ENCODE results near the gene SVEP1. TPM values are rescaled to one million over a fixed set of nuclear protein-coding genes. Genes with fewer than 3 reads are reported as not detected.

Gene SVEP1
- polyA plus RNA-seq, 3 donors = 3.8 to 46.7 (median 12.3) TPM

GRCh38 chr9:110351009-110351467, 228.5 kb downstream of the SVEP1 start:
- no peak overlapping the region for H3K27ac ChIP-seq (ENCODE audit: low read depth, low read length)
- WGBS, 3 donors = 24 to 45% (median 32%) methylated on average over 1 of the region's 1 CpG

- WGBS, 3 donors = 36 to 48% (median 44%) methylated on average over 3 of the region's 3 CpGs
- H3K27ac ChIP-seq (ENCODE audit: low read depth, low read length) = no peak overlapping the region
Measured at GRCh38 chr9:110346325-110346724, 233.2 kb downstream of the SVEP1 start.

DNA sequence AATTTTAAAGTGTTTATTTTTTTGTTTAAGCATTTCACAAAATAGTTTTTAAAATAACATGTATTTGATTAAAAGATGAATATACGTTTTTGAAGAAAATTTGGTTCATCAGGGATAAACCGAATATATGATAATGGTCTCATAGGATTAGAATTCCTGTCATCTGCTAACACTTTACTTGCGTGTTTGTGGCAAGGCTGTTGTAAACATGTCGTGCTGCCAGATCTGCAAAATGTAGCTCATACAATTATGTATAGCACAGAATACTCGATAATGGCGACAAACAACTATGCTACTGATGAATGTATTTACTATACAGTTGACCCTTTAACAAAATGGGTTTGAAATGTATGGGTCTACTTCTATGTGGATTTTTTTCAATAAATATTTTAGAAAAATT, 234.7 kb downstream of the SVEP1 start:
- 85 to 91% (median 86%) methylated on average over 6 of the region's 6 CpGs for WGBS, 3 donors
- no peak overlapping the region for H3K27ac ChIP-seq (ENCODE audit: low read depth, low read length)

- WGBS, 3 donors = 69 to 85% (median 84%) methylated on average over 5 of the region's 5 CpGs
- H3K27ac ChIP-seq (ENCODE audit: low read depth, low read length) = no peak overlapping the region
Measured at GRCh38 chr9:110343551-110343950, 236.0 kb downstream of the SVEP1 start.

DNA sequence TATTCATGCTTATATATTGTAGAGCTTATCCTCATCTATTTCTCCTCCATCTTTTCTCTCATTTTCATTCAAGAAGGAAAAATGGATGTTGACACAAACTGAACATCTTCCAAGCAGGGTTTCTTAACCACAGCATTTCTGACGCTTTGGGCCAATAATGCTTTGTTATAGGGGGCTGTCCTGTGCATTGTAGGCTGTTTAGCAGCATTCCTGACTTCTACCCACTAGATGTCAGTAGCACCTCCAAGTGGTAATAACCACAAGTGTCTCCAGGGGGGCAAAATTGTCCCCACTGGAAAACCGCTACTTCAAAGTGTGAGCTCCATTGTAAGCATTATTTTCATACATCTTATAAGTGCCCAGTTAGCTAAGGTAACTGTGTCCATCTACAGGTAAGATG, 239.2 kb downstream of the SVEP1 start:
- no peak overlapping the region for H3K27ac ChIP-seq (ENCODE audit: low read depth, low read length)
- 53 to 81% (median 77%) methylated on average over 2 of the region's 2 CpGs for WGBS, 3 donors

- 57 to 81% (median 73%) methylated on average over 1 of the region's 1 CpG for WGBS, 3 donors
- no peak overlapping the region for H3K27ac ChIP-seq (ENCODE audit: low read depth, low read length)
Measured at GRCh38 chr9:110338143-110338542, 241.4 kb downstream of the SVEP1 start.

DNA sequence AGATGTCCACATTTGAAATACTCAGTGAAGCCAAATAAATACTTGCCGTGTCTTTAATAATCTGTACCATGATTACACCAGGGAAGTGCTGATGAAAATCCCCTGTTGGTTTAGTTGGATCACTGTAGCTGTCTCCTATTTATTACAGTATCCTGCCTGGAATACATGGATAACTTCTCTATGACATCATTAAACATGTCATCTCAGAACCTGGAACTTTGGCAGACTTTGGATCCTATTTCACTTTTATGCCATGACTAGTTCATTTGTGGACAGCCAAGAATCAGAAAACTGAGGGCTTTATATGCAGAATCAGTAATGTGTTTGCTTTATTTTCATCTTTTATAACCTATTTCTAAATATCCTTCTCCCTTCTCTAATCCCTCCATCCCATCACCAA, 241.8 kb downstream of the SVEP1 start, which contains the start of gene TXNDC8:
TXNDC8 (minus strand) TSS at position 137 of the 400 bp plus-strand sequence.
- WGBS, 3 donors = 64 to 76% (median 64%) methylated on average over 1 of the region's 1 CpG
- no peak within 1 kb of the TSS for H3K27ac ChIP-seq (ENCODE audit: low read depth, low read length)

DNA sequence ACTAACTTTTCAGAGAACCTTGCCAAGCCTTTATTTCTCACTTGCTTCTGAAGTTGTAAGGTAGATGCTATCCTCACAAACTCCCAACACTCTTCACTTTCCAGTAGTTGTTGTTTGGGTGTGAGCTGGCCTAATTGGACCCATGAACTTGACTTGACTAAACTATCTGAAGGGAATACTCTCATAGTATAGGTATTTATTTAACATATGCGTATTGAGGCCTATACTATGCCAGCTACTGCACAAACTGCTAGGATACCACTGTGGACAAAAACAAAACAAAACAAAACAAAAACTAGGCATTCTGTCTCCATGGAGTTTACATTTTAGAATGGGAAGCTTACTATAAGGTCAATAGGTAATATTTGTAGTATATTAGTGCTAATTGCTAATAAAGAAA, 243.2 kb downstream of the SVEP1 start:
- 80 to 97% (median 89%) methylated on average over 1 of the region's 1 CpG for WGBS, 3 donors
- H3K27ac ChIP-seq (ENCODE audit: low read depth, low read length) = no peak overlapping the region

GRCh38 chr9:110334871-110335270, 244.7 kb downstream of the SVEP1 start:
- H3K27ac ChIP-seq (ENCODE audit: low read depth, low read length) = no peak overlapping the region

DNA sequence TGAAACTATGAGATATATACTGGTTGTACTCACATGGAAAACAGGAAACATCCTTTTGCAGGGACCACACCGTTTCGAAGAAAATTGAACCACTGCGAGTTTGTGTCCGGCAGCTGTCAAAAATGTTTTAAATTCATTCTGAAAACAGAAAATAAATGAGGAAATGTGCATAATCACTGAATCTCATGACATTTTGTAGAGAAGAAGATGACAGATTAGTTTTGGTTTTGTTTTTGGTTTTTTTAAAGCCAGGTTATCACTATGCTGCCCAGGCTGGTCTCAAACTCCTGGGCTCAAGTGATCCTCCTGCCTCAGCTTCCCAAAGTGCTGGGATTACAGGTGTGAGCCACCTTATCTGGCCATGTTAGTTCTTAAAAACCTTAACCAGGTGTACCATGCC, 245.4 kb downstream of the SVEP1 start:
- no peak overlapping the region for H3K27ac ChIP-seq (ENCODE audit: low read depth, low read length)
- WGBS, 3 donors = 52 to 75% (median 55%) methylated on average over 4 of the region's 4 CpGs

DNA sequence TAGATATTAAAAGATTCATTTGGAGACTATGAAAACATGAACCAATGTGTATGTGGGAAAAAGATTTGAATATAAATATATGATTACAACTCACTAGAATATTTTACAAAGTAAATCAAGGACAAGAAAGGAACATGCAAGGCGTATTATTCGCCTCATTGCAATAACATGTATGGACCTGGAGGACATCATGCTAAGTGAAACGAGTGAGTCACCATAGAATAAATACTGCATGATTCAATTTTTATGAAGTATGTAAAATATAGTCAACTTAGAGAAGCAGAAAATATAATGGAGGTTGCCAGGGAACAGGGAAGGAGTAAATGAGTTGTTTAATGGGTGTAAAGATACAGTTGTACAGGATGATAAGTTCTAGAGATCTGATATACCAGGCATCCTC, 246.8 kb downstream of the SVEP1 start:
- 85 to 91% (median 90%) methylated on average over 3 of the region's 3 CpGs for WGBS, 3 donors
- H3K27ac ChIP-seq (ENCODE audit: low read depth, low read length) = no peak overlapping the region

DNA sequence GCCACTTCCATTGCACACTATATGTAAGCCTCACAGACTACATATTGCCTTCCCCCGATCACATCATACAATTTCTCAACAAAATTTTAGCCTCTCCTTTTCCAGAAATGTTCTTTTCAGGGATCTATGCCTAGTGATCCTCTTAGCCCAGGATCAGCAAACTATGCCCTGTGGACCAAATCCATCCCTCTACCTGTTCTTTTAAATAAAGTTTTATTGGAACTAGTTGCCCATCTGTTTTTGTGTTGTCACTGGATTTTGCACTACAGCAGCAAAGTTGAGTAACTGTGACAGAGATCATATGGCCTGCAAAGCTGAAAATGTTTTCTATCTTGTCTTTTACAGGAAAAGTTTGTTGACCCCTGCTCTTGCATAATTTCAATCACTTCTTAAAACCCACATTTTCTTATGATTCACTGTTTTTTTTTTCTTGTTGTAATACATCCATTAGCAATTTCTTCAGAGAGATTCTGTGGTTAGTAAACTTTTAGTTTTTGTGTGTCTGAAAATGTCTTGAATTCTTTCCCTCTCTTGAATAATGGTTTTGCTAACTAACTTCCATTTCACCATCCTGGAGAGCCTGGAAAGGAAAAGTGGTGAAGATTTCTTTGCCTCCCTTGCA, 248.9 kb downstream of the SVEP1 start:
- no peak overlapping the region for H3K27ac ChIP-seq (ENCODE audit: low read depth, low read length)
- 77 to 81% (median 79%) methylated on average over 1 of the region's 1 CpG for WGBS, 3 donors

DNA sequence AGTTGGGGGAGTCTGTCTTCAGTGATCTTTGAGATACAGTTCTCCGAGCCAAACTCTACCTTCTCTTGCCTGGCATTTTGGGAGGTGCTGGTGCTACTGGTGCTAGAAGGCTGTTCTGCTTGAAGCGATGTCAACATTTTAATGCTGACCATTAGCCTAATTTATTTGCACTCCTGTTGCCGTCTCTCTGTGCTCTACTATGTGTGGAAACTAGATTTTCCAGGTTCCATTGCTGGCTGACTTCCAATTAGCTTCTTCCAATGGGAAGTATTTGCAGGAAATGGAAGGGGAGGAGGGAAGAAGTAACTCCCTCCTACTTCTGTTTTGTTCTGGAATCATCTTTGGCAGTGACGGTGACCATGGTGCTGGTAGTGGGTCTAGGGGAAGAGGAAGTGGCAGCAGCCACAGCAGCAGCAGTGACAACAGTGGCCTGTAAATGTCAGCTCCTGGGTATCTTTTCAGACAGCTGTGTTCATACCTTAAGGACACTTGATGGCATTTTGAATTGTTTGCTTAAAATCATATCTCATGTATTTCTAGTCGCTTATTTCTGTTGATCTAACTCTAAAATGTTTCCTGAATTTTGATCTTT, 249.8 kb downstream of the SVEP1 start:
- 56 to 63% (median 60%) methylated on average over 5 of the region's 5 CpGs for WGBS, 3 donors

GRCh38 chr9:110328763-110329162, 250.8 kb downstream of the SVEP1 start:
- WGBS, 3 donors = 82 to 97% (median 95%) methylated on average over 1 of the region's 1 CpG

More for the DNA sequence above, 249.8 kb downstream of the SVEP1 start:
- H3K27ac ChIP-seq (ENCODE audit: low read depth, low read length) = no peak overlapping the region

DNA sequence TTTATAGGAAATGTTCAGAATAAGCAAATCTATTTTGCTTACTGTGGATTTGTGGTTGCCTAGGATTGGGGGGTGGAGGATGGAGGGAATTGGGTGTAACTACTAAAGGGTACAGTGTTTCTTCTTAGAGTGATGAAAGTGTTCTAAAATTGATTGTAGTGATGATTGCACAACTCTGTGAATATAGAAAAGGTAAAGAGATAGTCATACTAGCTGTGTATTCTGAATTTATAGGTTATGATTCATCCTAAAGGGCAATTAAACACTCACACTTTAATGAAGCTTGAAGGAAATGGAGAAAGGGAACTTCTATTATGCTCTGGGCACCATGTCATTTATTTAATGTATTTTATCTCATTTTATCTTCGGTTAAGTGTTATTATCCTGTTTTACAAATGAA, 251.8 kb downstream of the SVEP1 start:
- WGBS, 3 donors = 81 to 92% (median 86%) methylated on average over 1 of the region's 1 CpG
- H3K27ac ChIP-seq (ENCODE audit: low read depth, low read length) = no peak overlapping the region

More at GRCh38 chr9:110328763-110329162, 250.8 kb downstream of the SVEP1 start:
- H3K27ac ChIP-seq (ENCODE audit: low read depth, low read length) = no peak overlapping the region

DNA sequence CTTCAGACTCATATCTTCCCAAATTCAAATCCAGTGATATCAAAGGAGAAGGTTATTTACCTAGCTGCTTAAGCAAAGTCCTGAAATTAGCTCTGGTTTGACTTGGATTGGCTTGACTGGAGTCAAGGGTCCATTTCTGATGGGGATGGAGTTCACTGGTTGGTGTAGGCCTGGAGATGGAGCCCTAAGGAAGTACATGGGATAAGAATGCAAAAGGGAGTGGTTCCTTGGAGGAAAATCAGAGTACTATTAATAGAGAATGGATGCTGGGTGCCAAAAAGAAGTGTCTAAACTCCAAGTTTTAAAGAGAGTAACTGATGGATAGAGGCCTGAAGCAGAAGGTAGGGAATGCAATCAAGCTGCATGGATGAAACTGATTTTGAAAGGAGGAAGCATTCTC, 255.7 kb downstream of the SVEP1 start:
- H3K27ac ChIP-seq (ENCODE audit: low read depth, low read length) = no peak overlapping the region

GRCh38 chr9:110320651-110321445, 258.7 kb downstream of the SVEP1 start:
- 29 to 71% (median 64%) methylated on average over 3 of the region's 3 CpGs for WGBS, 3 donors
- H3K27ac ChIP-seq (ENCODE audit: low read depth, low read length) = no peak overlapping the region

DNA sequence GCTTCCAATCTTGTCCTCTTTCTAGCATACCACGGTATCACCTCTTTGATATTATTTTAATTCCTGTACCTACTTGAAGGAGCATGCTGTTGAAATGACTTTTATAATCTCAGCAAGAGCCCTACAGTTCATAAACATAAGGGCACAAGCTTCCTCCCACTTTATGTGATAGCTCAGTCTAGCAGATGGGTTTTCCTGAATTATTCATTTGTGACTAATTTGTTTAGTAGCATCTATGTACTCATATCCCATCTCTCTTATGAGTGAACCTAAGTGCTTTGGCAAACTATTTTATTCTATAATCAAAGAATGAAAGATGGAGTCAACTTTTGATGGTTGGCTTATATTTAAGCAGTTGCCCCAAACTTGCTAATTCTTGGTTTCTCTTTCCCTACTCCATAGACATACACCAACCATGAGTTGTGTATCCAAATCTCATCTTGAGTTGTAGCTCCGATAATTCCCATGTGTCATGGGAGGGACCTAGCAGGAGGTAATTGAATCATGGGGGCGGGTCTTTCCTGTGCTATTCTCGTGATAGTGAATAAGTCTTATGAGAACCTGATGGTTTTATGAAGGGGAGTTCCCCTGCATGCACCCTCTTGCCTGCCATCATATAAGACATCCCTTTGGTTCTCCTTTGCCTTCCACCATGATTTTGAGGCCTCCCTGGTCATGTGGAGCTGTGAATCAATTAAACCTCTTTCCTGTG, 259.6 kb downstream of the SVEP1 start:
- 75 to 88% (median 81%) methylated on average over 4 of the region's 4 CpGs for WGBS, 3 donors
- H3K27ac ChIP-seq (ENCODE audit: low read depth, low read length) = no peak overlapping the region

DNA sequence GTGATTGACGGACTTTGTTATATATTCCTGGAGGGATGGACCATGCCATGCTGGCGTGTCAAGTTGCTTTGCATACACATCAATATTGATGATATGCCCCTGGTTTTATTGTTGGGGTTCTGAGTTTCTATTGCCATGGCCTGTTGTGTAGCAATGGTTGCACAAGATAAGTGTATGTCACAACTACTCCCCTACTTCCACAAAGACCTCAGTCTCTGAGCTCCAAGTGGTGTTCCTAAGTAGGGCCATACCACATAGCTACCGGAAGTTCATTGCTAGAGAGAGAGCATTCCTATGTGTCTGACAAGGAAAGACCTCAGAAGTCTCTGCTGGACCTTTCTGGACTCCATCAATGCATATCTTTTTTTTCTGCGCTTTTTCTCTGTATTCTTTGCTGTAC, 261.6 kb downstream of the SVEP1 start:
- no peak overlapping the region for H3K27ac ChIP-seq (ENCODE audit: low read depth, low read length)
- 74 to 88% (median 80%) methylated on average over 4 of the region's 4 CpGs for WGBS, 3 donors

Measured in adipose tissue (tissue), 3 donors.